Keratinocyte (primary cell): ENCODE measurements around the gene KIF18B. TPM values are rescaled to one million over a fixed set of nuclear protein-coding genes. Genes with fewer than 3 reads are reported as not detected.
A peak's percentile ranks its signal among the peaks of the same experiment; 100 is the strongest.

Source experiments
- DNase-seq: peaks from one replicate; pipeline ENCODE4 v3.0.0-alpha.2; 2011; ENCODE audit warnings: low read depth, missing footprints, low spot score
- FAIRE-seq: peaks from 2 replicates; lab custom pipeline; 2011; peaks lifted over from hg19 to GRCh38; lab: Jason Lieb, UNC
- H2AFZ ChIP-seq: 2 replicates; pipeline ENCODE4 v1.6.0; 2012; ENCODE audit warnings: low read length, control low read depth, inconsistent platforms; ENCODE audit not compliant: control insufficient read depth
- H3K27ac ChIP-seq: 2 replicates; pipeline ENCODE4 v1.5.1; 2011; ENCODE audit warnings: low read length; ENCODE audit not compliant: control insufficient read depth, insufficient read depth
- H3K27me3 ChIP-seq: 3 replicates; pipeline ENCODE4 v1.6.0; 2011; ENCODE audit warnings: low read length; ENCODE audit not compliant: control insufficient read depth, insufficient read depth; ENCODE audit errors: extremely low read depth
- H3K36me3 ChIP-seq, 2 experiments: 2 replicates in 1 of 2; 3 replicates in 1 of 2; pipeline ENCODE4 v1.5.1; 2011; ENCODE audit warnings: low read length in 2 of 2, mild to moderate bottlenecking in 1 of 2; ENCODE audit not compliant: control insufficient read depth in 2 of 2, insufficient read depth in 2 of 2; ENCODE audit errors: extremely low read depth in 1 of 2
- H3K4me1 ChIP-seq: 3 replicates; pipeline ENCODE4 v1.5.1; 2011; ENCODE audit warnings: low read length; ENCODE audit not compliant: control insufficient read depth, insufficient read depth; ENCODE audit errors: extremely low read depth
- H3K4me2 ChIP-seq: 3 replicates; pipeline ENCODE4 v1.6.0; 2011; ENCODE audit warnings: low read depth, low read length; ENCODE audit not compliant: control insufficient read depth, insufficient read depth; ENCODE audit errors: extremely low read depth
- H3K4me3 ChIP-seq, 3 experiments: fragments of 200-600 bp in 1 of 3; sonication (generic) in 1 of 3; 2 replicates in 2 of 3; 3 replicates in 1 of 3; pipeline ENCODE4 v1.5.1; 2011 to 2016; ENCODE audit warnings: low read length in 3 of 3, mild to moderate bottlenecking in 3 of 3, control low read depth in 2 of 3, inconsistent platforms in 1 of 3, low read depth in 1 of 3, mixed read lengths in 1 of 3, mixed run types in 1 of 3, moderate library complexity in 1 of 3; ENCODE audit not compliant: control insufficient read depth in 2 of 3, insufficient read depth in 2 of 3; ENCODE audit errors: extremely low read depth in 1 of 3
- H3K79me2 ChIP-seq: 2 replicates; pipeline ENCODE4 v1.6.0; 2012; ENCODE audit warnings: low read length; ENCODE audit not compliant: control insufficient read depth, insufficient read depth
- H3K9ac ChIP-seq: 3 replicates; pipeline ENCODE4 v1.6.0; 2011; ENCODE audit warnings: low read length; ENCODE audit not compliant: control insufficient read depth, insufficient read depth; ENCODE audit errors: extremely low read depth
- H3K9me1 ChIP-seq: 3 replicates; pipeline ENCODE4 v1.6.0; 2011; ENCODE audit warnings: low read length; ENCODE audit not compliant: control insufficient read depth, insufficient read depth; ENCODE audit errors: extremely low read depth
- H3K9me3 ChIP-seq: 2 replicates; pipeline ENCODE4 v1.5.1; 2012; ENCODE audit warnings: low read depth, low read length; ENCODE audit not compliant: control insufficient read depth
- H4K20me1 ChIP-seq: 3 replicates; pipeline ENCODE4 v1.6.0; 2011; ENCODE audit warnings: low read length; ENCODE audit not compliant: control insufficient read depth, insufficient read depth; ENCODE audit errors: extremely low read depth
- EZH2 ChIP-seq: IDR thresholded peaks from one replicate; pipeline ENCODE4 v1.6.1; 2012; ENCODE audit warnings: inconsistent platforms, mild to moderate bottlenecking, low read length, moderate library complexity
- dilution Hi-C: fragments of 300-500 bp; cut with MboI; formaldehyde crosslinking; loops from one replicate; pipeline ENCODE4 v1.7.0; 2020; ENCODE audit warnings: low sequenced_read_pairs; ENCODE audit not compliant: extremely low pct_ligation_motif_present
- polyA plus RNA-seq, 5 experiments: library from polyadenylated mRNA; depleted of rRNA in 3 of 5; stranded (reverse) in 3 of 5; stranded (forward) in 1 of 5; unstranded in 1 of 5; fragments of >200 nt; gene quantifications; 1 replicate in 1 of 5; 2 replicates in 3 of 5; 3 replicates in 1 of 5; pipeline versions ENCODE4 v1.2.1 to v1.2.3, GENCODE V29; 2011 to 2012; ENCODE audit warnings: missing spikeins in 2 of 5, low read depth in 1 of 5, low replicate concordance in 1 of 5
- TF ChIP-seq, protein P1 (sequence below), 3 experiments: IDR thresholded peaks in 1 of 3; conservative IDR thresholded peaks in 1 of 3; optimal IDR thresholded peaks in 1 of 3; 2 replicates in 2 of 3; 3 replicates in 1 of 3; pipeline versions ENCODE3 to v1.5.1; 2011; ENCODE audit warnings: low read length in 3 of 3, mild to moderate bottlenecking in 3 of 3, moderate library complexity in 2 of 3, control low read depth in 1 of 3, inconsistent platforms in 1 of 3; ENCODE audit not compliant: insufficient read depth in 2 of 3; ENCODE audit errors: extremely low read depth in 1 of 3

KIF18B gene
- polyA plus RNA-seq, 1 donor (not counting 4 experiments of a cell fraction or from before 2014, with no cell fraction given), result 5.1 TPM

DNA sequence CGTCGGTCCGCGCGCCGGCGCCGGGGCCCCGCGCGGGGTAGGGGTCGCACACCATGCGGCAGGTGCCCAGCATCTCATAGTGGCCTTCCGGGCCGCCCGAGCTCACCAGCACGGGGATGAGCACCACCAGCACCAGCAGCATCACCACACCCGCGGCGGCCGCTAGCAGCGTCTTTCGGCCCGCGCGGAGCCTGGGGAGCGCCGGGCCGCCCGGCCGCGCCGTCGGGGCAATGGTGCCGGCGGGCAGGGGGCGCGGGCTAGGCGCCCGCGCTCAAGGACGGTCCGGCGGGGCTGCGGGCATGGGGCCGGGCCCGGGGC is 20.3 kb upstream of the KIF18B start:
- Histone ChIP-seq H3K4me3 (no peak overlapping the region), H3K4me2 (no peak overlapping the region)

DNA sequence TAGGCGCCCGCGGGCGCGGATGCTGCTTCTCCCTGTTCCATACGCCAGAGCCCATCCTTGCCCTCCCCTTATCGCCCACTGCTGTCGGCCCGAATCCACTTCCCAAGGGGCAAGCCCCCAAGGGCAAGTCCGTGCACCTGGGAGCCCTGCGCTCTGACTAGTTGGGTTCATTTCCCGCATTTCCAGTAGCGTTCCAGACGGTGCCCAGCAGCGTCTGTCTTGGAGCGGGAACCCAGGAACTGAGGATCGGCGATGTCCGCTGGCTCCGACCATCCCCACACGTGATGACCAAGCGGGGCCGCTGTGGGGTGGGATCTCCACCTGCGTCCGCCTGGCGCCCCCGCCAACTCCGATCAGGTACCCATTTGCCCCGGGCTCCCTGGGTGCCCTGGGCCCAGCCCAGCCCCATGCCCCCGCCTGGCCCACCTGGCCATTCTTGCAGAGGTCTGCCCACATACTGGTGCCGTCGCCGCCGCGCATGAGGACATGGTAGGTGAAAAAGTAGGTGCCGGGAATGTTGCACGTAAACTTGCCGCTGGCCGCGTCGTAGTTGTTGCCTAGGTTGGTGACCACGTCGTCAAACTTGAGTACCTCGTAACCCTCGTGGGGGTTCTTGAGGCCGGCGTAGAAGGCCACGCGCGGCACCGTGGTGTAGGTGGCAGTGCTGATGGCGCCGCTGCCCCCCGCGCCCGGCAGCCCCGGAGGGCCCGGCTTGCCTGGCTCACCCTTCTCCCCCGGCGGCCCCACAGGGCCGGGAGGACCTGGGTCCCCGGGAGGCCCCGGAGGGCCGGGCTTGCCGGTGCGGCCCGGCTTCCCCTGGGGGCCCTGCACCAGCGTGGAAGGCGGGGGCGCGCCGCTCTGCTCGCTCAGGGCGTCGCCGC is 19.7 kb upstream of the KIF18B start:
- peak; percentile 99 for TF ChIP-seq EZH2
- TF ChIP-seq, protein P1, sequence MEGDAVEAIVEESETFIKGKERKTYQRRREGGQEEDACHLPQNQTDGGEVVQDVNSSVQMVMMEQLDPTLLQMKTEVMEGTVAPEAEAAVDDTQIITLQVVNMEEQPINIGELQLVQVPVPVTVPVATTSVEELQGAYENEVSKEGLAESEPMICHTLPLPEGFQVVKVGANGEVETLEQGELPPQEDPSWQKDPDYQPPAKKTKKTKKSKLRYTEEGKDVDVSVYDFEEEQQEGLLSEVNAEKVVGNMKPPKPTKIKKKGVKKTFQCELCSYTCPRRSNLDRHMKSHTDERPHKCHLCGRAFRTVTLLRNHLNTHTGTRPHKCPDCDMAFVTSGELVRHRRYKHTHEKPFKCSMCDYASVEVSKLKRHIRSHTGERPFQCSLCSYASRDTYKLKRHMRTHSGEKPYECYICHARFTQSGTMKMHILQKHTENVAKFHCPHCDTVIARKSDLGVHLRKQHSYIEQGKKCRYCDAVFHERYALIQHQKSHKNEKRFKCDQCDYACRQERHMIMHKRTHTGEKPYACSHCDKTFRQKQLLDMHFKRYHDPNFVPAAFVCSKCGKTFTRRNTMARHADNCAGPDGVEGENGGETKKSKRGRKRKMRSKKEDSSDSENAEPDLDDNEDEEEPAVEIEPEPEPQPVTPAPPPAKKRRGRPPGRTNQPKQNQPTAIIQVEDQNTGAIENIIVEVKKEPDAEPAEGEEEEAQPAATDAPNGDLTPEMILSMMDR (optimal IDR thresholded peaks at IDR 0.05 in 1 of 3, IDR thresholded peaks at IDR 0.05 in 1 of 3, conservative IDR thresholded peaks at IDR 0.05 in 1 of 3; ENCODE audit: extremely low read depth in 1 of 3, insufficient read depth in 2 of 3, low read length in 3 of 3), result no peak

More for the DNA sequence above, 20.3 kb upstream of the KIF18B start:
- Histone ChIP-seq H3K9me1 (no peaks in the 10 kb centered on the region), H4K20me1 (no peaks in the 10 kb centered on the region), H3K27ac (no peak overlapping the region), H3K27me3 (peaks cover 57% of the 10 kb centered on the region), H3K9ac (no peak overlapping the region), H3K36me3 (no peaks in the 10 kb centered on the region), H3K4me1 (peaks cover 25% of the 10 kb centered on the region), H3K9me3 (no peaks in the 10 kb centered on the region), H3K79me2 (no peaks in the 10 kb centered on the region), H2AFZ (no peak overlapping the region)
- DNase-seq (no peak), FAIRE-seq (no peak)
- dilution Hi-C loops, result no loop called here
- TF ChIP-seq EZH2, result no peak
- TF ChIP-seq, protein P1 (optimal IDR thresholded peaks at IDR 0.05 in 1 of 3, IDR thresholded peaks at IDR 0.05 in 1 of 3, conservative IDR thresholded peaks at IDR 0.05 in 1 of 3; ENCODE audit: extremely low read depth in 1 of 3, insufficient read depth in 2 of 3, low read length in 3 of 3), result no peak

More for the DNA sequence above, 19.7 kb upstream of the KIF18B start:
- H3K9me3 ChIP-seq, result no peaks in the 10 kb centered on the region
- H3K9me1 ChIP-seq, result no peaks in the 10 kb centered on the region
- dilution Hi-C loops, result no loop called here
- H2AFZ ChIP-seq, result no peak overlapping the region
- peak overlapping the region; percentile 10 for H3K4me2 ChIP-seq
- DNase-seq (no peak), FAIRE-seq (no peak)
- H4K20me1 ChIP-seq, result no peaks in the 10 kb centered on the region
- no peak overlapping the region for H3K4me3 ChIP-seq
- no peak overlapping the region for H3K9ac ChIP-seq
- H3K27ac ChIP-seq, result no peak overlapping the region
- no peaks in the 10 kb centered on the region for H3K36me3 ChIP-seq
- H3K27me3 ChIP-seq, result peaks cover 57% of the 10 kb centered on the region
- H3K4me1 ChIP-seq, result peaks cover 20% of the 10 kb centered on the region
- H3K79me2 ChIP-seq, result no peaks in the 10 kb centered on the region
